CD8-positive, alpha-beta memory T cell (primary cell): ENCODE measurements around the gene CRYAB. TPM values are rescaled to one million over a fixed set of nuclear protein-coding genes. Genes with fewer than 3 reads are reported as not detected.
"Not testable (repeated sequence)": the region's sequence is repeated elsewhere in the genome, so short reads cannot be mapped to it uniquely, and the experiment has no call there.

Experiments used
- CTCF ChIA-PET: fragments of 350-600 bp; sonication (Branson Sonifier 250); formaldehyde crosslinking; loops from one replicate; lab custom pipeline; 2021; ENCODE audit warnings: antibody characterized with exemption; lab: Charles Lee
- POLR2A ChIA-PET: fragments of 350-600 bp; sonication (Branson Sonifier 250); formaldehyde crosslinking; loops from one replicate; lab custom pipeline; 2021; ENCODE audit warnings: antibody characterized with exemption; lab: Charles Lee
- DNase-seq, 5 donors: peaks; one replicate each; pipeline versions ENCODE4 v3.0.0 to v3.0.0-alpha.2; 2020 to 2022; ENCODE audit warnings: mixed read lengths in 1 of 5
- H3K27ac ChIP-seq: one replicate; pipeline ENCODE4 v1.7.0; 2013; ENCODE audit warnings: low read depth, mild to moderate bottlenecking, low read length, moderate library complexity
- H3K27me3 ChIP-seq: 2 replicates; pipeline ENCODE4 v1.7.0; 2013; ENCODE audit warnings: low read length, mild to moderate bottlenecking; ENCODE audit not compliant: insufficient read depth, poor library complexity, severe bottlenecking
- H3K36me3 ChIP-seq: 2 replicates; pipeline ENCODE4 v1.7.0; 2013; ENCODE audit warnings: mild to moderate bottlenecking, low read length, moderate library complexity; ENCODE audit not compliant: insufficient read depth
- H3K4me1 ChIP-seq: 2 replicates; pipeline ENCODE4 v1.7.0; 2013; ENCODE audit warnings: mild to moderate bottlenecking, low read length, moderate library complexity; ENCODE audit not compliant: insufficient read depth
- H3K4me3 ChIP-seq: 2 replicates; pipeline ENCODE4 v1.7.0; 2013; ENCODE audit warnings: mild to moderate bottlenecking, low read length
- H3K9me3 ChIP-seq: 2 replicates; pipeline ENCODE4 v1.7.0; 2013; ENCODE audit warnings: mild to moderate bottlenecking, low read length
- H3K27ac Mint-ChIP-seq, 8 donors: one replicate each; pipeline ENCODE4 v1.8.0; 2020 to 2021; ENCODE audit warnings: mixed read lengths in 8 of 8, mild to moderate bottlenecking in 6 of 8, inconsistent platforms in 3 of 8, moderate library complexity in 3 of 8
- H3K27me3 Mint-ChIP-seq, 2 donors: one replicate each; pipeline ENCODE4 v1.8.0; 2020 to 2021; ENCODE audit warnings: mixed read lengths in 2 of 2, mild to moderate bottlenecking in 1 of 2, moderate library complexity in 1 of 2
- H3K36me3 Mint-ChIP-seq, 3 donors: one replicate each; pipeline ENCODE4 v1.8.0; 2020 to 2021; ENCODE audit warnings: mixed read lengths in 3 of 3, inconsistent platforms in 1 of 3, mild to moderate bottlenecking in 1 of 3
- H3K4me1 Mint-ChIP-seq, 3 donors: one replicate each; pipeline ENCODE4 v1.8.0; 2020 to 2021; ENCODE audit warnings: mixed read lengths in 3 of 3, inconsistent platforms in 1 of 3, mild to moderate bottlenecking in 1 of 3
- H3K4me3 Mint-ChIP-seq, 7 donors: one replicate each; pipeline ENCODE4 v1.8.0; 2020 to 2021; ENCODE audit warnings: mixed read lengths in 7 of 7, mild to moderate bottlenecking in 6 of 7, moderate library complexity in 4 of 7, inconsistent platforms in 2 of 7
- H3K9me3 Mint-ChIP-seq, 5 donors: one replicate each; pipeline ENCODE4 v1.8.0; 2020 to 2022; ENCODE audit warnings: mixed read lengths in 5 of 5, mild to moderate bottlenecking in 3 of 5, moderate library complexity in 2 of 5, inconsistent platforms in 1 of 5
- polyA plus RNA-seq: library from polyadenylated mRNA; unstranded; fragments of 300-500 nt; fragmentation: Illumina TruSeq; gene quantifications from one replicate; pipeline ENCODE4 v1.2.3, GENCODE V29; 2021
- total RNA-seq, 2 experiments: library from RNA; stranded (reverse); gene quantifications; one replicate each; pipeline ENCODE4 v1.2.3, GENCODE V29; 2021

Gene CRYAB
- total and polyA plus RNA-seq, 3 experiments from 2014 or later = not detected

DNA sequence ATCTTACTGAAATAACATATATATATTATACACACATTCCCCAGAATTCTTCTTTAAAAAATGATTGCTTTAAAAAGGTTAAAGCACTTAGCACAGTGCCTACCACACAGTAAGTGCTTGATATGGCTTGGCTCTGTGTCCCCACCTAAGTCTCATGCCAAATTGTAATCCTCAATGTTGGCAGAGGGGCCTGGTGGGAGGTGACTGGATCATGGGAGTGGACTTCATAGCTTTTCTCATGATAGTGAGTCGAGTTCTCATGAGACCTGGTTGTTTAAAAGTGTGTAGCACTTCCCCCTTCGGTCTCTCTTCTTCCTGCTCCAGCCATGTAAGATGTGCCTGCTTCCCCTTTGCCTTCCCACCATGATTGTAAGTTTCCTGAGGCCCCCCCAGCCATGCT is 6.2 kb downstream of the CRYAB start:
- Mint-ChIP-seq H3K36me3 (peaks cover 0 to 17% (median 5%) of the 10 kb centered on the region in 3 donors), H3K4me1 (no peaks in the 10 kb centered on the region), H3K4me3 (no peak overlapping the region), H3K27me3 (peaks cover 13 to 29% of the 10 kb centered on the region in 2 donors), H3K27ac (no peak overlapping the region), H3K9me3 (peaks cover 0 to 5% (median 0%) of the 10 kb centered on the region in 5 donors)
- no peaks in the 10 kb centered on the region for H3K4me1 ChIP-seq
- H3K36me3 ChIP-seq = no peaks in the 10 kb centered on the region
- DNase-seq = no peak
- ChIA-PET POLR2A (no interaction called here), CTCF (interaction anchor here (0.6 kb wide), 1 partner anchor 1289 kb away, joined by 3 read pairs; no protein-coding TSS in a partner anchor)
- H3K9me3 ChIP-seq = no peaks in the 10 kb centered on the region
- no peaks in the 10 kb centered on the region for H3K27me3 ChIP-seq
- H3K4me3 ChIP-seq = no peak overlapping the region
- H3K27ac ChIP-seq = no peak overlapping the region

DNA sequence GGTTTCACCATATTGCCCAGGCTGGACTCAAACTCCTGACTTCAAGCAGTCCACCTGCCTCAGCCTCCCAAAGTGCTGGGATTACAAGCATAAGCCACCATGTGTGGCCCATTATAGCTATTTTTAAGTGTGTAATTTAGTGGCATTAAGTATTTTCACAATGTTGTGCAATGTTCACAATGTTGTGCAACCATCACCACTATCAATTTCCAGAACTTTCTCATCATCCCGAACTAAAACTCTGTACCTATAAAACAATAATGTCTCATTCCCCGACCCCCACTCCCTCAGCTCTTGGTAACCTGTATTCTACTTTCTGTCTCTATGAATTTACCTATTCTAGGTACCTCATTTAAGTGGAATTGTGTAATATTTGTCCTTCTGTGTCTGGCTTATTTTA is 24.7 kb downstream of the CRYAB start:
- POLR2A ChIA-PET = interaction anchor here (0.6 kb wide), 1 partner anchor 12 kb away, joined by 6 read pairs; no protein-coding TSS in a partner anchor
- no peaks in the 10 kb centered on the region for H3K27me3 ChIP-seq
- Mint-ChIP-seq H3K27ac (no peak overlapping the region), H3K4me3 (no peak overlapping the region), H3K4me1 (no peaks in the 10 kb centered on the region), H3K9me3 (no peaks in the 10 kb centered on the region), H3K36me3 (peaks cover 3 to 17% (median 5%) of the 10 kb centered on the region in 3 donors), H3K27me3 (no peaks in the 10 kb centered on the region)
- H3K36me3 ChIP-seq = no peaks in the 10 kb centered on the region
- CTCF ChIA-PET = no interaction called here
- no peak overlapping the region for H3K27ac ChIP-seq
- H3K9me3 ChIP-seq = no peaks in the 10 kb centered on the region
- no peak for DNase-seq
- no peaks in the 10 kb centered on the region for H3K4me1 ChIP-seq
- no peak overlapping the region for H3K4me3 ChIP-seq

GRCh38 chr11:111886032-111886431 is 25.5 kb downstream of the CRYAB start:
- Histone ChIP-seq H3K4me3 (no peak overlapping the region), H3K27me3 (no peaks in the 10 kb centered on the region), H3K4me1 (no peaks in the 10 kb centered on the region), H3K36me3 (no peaks in the 10 kb centered on the region), H3K9me3 (no peaks in the 10 kb centered on the region), H3K27ac (no peak overlapping the region)
- DNase-seq = no peak
- H3K36me3 Mint-ChIP-seq = peaks cover 3 to 17% (median 8%) of the 10 kb centered on the region in 3 donors
- H3K27ac Mint-ChIP-seq = no peak overlapping the region
- no peak overlapping the region for H3K4me3 Mint-ChIP-seq
- ChIA-PET POLR2A (no interaction called here), CTCF (no interaction called here)
- no peaks in the 10 kb centered on the region for H3K4me1 Mint-ChIP-seq
- no peaks in the 10 kb centered on the region for H3K27me3 Mint-ChIP-seq
- H3K9me3 Mint-ChIP-seq = no peaks in the 10 kb centered on the region

DNA sequence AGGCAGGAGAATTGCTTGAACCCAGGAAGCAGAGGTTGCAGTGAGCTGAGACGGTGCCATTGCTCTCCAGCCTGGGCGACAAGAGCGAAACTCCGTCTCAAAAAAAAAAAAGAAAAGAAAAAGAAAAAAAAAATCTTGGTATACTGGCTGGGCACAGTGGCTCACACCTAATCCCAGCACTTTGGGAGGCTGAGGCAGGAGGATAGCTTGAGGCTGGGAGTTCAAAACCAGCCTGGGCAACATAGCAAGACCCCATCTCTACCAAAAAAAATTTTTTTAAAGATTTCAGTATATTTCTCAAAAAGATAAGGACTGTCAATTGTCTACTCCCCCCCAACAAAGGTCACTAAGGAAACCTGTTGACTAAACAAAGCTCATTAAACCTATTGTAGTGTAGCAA is 26.5 kb downstream of the CRYAB start:
- CTCF ChIA-PET, DNase-seq, H3K4me3 Mint-ChIP-seq, H3K27me3 ChIP-seq, H3K9me3 Mint-ChIP-seq, POLR2A ChIA-PET, H3K27ac Mint-ChIP-seq, H3K4me1 ChIP-seq, H3K9me3 ChIP-seq, H3K4me3 ChIP-seq, H3K36me3 ChIP-seq, H3K27me3 Mint-ChIP-seq, H3K27ac ChIP-seq, H3K4me1 Mint-ChIP-seq: not testable (repeated sequence)
- H3K36me3 Mint-ChIP-seq = peaks cover 3 to 17% (median 8%) of the 10 kb centered on the region in 3 donors

GRCh38 chr11:111882202-111882601 is 29.4 kb downstream of the CRYAB start:
- Mint-ChIP-seq H3K27me3 (no peaks in the 10 kb centered on the region), H3K36me3 (peaks cover 7 to 30% (median 8%) of the 10 kb centered on the region in 3 donors), H3K27ac (no peak overlapping the region), H3K9me3 (no peaks in the 10 kb centered on the region), H3K4me1 (peaks cover 15 to 28% (median 17%) of the 10 kb centered on the region in 3 donors), H3K4me3 (no peak overlapping the region)
- Histone ChIP-seq H3K27me3 (no peaks in the 10 kb centered on the region), H3K9me3 (no peaks in the 10 kb centered on the region), H3K36me3 (no peaks in the 10 kb centered on the region), H3K4me3 (no peak overlapping the region), H3K27ac (no peak overlapping the region), H3K4me1 (peaks cover 18% of the 10 kb centered on the region)
- CTCF ChIA-PET = interaction anchor here (0.6 to 1.8 kb wide), 4 partner anchors 17 to 100 kb away, joined by 3 to 7 read pairs (median 4); no protein-coding TSS in a partner anchor
- DNase-seq = no peak
- POLR2A ChIA-PET = interaction anchor here (1.4 kb wide), 2 partner anchors 11 to 45 kb away, joined by 3 to 5 read pairs; partner anchors contain the start of gene ALG9

GRCh38 chr11:111879637-111879960 is 32.0 kb downstream of the CRYAB start:
- Histone ChIP-seq H3K4me3 (peak overlapping the region; percentile 84), H3K36me3 (no peaks in the 10 kb centered on the region), H3K27ac (peak overlapping the region; percentile 100), H3K9me3 (no peaks in the 10 kb centered on the region), H3K4me1 (peaks cover 18% of the 10 kb centered on the region), H3K27me3 (no peaks in the 10 kb centered on the region)
- peaks cover 7 to 49% (median 11%) of the 10 kb centered on the region in 3 donors for H3K36me3 Mint-ChIP-seq
- peak overlapping the region; percentile 95 to 100 (median 100) for H3K27ac Mint-ChIP-seq
- peaks cover 15 to 34% (median 17%) of the 10 kb centered on the region in 3 donors for H3K4me1 Mint-ChIP-seq
- peak overlapping the region; percentile 88 to 98 (median 94) for H3K4me3 Mint-ChIP-seq
- no peaks in the 10 kb centered on the region for H3K9me3 Mint-ChIP-seq
- DNase-seq = no peak
- ChIA-PET CTCF (interaction anchor here (1.6 kb wide), 1 partner anchor 9 kb away, joined by 5 read pairs; the partner anchor contains the start of gene ALG9), POLR2A (interaction anchor here (1.4 to 1.5 kb wide), 2 partner anchors 8 to 47 kb away, joined by 7 to 11 read pairs; partner anchors contain the start of gene ALG9)
- no peaks in the 10 kb centered on the region for H3K27me3 Mint-ChIP-seq

DNA sequence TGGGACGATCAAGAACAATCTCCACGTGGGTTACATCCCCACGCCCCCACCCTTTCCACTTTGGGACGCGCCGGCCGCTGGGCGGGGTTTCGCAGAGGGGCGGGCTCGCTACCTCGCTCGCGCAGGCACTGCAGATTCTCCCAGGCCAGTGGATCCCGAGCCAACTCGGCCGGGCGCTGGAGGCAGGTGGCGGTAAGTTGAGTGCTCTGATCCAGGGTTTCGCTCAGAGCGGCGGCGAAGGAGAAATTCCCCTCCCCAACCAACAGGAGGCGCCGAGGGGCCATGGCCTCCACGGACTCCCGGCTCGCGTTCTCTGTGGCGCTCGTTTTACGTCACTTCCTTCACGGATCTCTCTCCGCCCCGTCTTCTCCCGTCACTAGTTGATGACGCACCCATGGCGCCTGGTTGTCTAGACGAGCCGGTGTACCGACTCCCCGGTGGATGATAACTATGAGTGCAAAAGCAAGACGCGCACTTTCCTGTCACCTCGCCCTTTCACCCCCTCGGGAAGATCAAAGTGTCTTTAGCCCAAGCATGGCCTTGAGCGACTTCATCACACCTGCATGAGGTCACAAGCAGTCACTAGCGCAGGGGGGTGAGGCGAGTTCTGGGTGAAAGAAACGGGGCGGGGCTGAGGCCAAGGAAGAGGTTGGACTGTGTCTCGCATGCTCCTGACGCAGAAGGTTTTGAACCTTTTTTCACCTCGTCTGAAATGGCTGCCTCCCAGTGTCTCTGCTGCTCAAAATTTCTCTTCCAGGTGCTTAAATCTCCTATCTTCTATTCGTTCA is 32.5 kb downstream of the CRYAB start, which contains the start of the genes CFAP68 and FDXACB1:
TSS of gene CFAP68 (plus strand) at position 693 of the 788 bp plus-strand sequence. CDS start at position 713, 20 bp downstream.
TSS of gene FDXACB1 (minus strand) at position 317 of the 788 bp plus-strand sequence. CDS start at position 284, 33 bp downstream.
- H3K27ac ChIP-seq = peak within 1 kb of the TSS; percentile 100
- peaks cover 7 to 49% (median 11%) of the 10 kb centered on the region in 3 donors for H3K36me3 Mint-ChIP-seq
- no peaks in the 10 kb centered on the region for H3K9me3 Mint-ChIP-seq
- peak within 1 kb of the TSS; percentile 95 to 100 (median 100) for H3K27ac Mint-ChIP-seq
- peak; percentile 90 to 99 (median 97) for DNase-seq
- peaks cover 18% of the 10 kb centered on the region for H3K4me1 ChIP-seq
- H3K36me3 ChIP-seq = no peaks in the 10 kb centered on the region
- peak within 1 kb of the TSS; percentile 84 for H3K4me3 ChIP-seq
- peaks cover 15 to 34% (median 17%) of the 10 kb centered on the region in 3 donors for H3K4me1 Mint-ChIP-seq
- peak within 1 kb of the TSS; percentile 88 to 98 (median 94) for H3K4me3 Mint-ChIP-seq
- H3K27me3 ChIP-seq = no peaks in the 10 kb centered on the region
- ChIA-PET CTCF (interaction anchor here (0.9 to 1.9 kb wide), 6 partner anchors 8 to 208 kb away, joined by 3 to 8 read pairs (median 4); partner anchors contain the start of genes ALG9, SDHD and TIMM8B), POLR2A (interaction anchor here (1.1 to 1.5 kb wide), 3 partner anchors 8 to 48 kb away, joined by 7 to 11 read pairs (median 8); partner anchors contain the start of gene ALG9)
- H3K27me3 Mint-ChIP-seq = no peaks in the 10 kb centered on the region
- no peaks in the 10 kb centered on the region for H3K9me3 ChIP-seq
